Esophagus squamous epithelium (tissue), 4 donors: Measurements from ENCODE around the gene PRKG1.

Experiments used
- POLR2A ChIP-seq, 4 donors: fragments of 450-650 bp; IDR thresholded peaks; one replicate each; pipeline ENCODE4 v1.6.1; 2017; ENCODE audit warnings: antibody characterized with exemption in 4 of 4, mild to moderate bottlenecking in 4 of 4, moderate library complexity in 3 of 4
- TF ChIP-seq, protein P1 (sequence below), 6 experiments: fragments of 450-650 bp in 4 of 6; fragments of 200-600 bp in 2 of 6; sonication (generic) in 2 of 6; IDR thresholded peaks; one replicate each; pipeline ENCODE4 v1.5.1; 2016 to 2019; ENCODE audit warnings: antibody characterized with exemption in 6 of 6, mild to moderate bottlenecking in 4 of 6, moderate library complexity in 4 of 6

DNA sequence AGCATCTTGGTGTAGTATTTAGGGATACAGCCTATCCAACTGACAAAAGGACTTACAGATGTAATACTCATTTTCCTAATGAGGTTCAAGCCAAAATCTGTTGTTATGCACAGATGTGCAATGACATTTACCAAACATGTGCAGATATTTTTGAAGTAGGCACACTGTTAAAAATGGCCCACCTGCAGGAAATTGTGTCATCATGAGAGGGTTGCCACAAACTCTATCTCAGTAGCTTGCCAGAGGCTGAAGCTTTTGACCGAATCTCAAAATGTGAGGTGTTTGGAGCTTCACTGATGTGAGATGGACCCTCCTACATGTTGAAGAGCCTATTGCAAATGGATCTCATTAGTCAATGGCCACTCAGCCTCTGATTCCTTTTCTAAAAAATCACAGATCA is 714.8 kb downstream of the PRKG1 start:
- TF ChIP-seq, protein P1, sequence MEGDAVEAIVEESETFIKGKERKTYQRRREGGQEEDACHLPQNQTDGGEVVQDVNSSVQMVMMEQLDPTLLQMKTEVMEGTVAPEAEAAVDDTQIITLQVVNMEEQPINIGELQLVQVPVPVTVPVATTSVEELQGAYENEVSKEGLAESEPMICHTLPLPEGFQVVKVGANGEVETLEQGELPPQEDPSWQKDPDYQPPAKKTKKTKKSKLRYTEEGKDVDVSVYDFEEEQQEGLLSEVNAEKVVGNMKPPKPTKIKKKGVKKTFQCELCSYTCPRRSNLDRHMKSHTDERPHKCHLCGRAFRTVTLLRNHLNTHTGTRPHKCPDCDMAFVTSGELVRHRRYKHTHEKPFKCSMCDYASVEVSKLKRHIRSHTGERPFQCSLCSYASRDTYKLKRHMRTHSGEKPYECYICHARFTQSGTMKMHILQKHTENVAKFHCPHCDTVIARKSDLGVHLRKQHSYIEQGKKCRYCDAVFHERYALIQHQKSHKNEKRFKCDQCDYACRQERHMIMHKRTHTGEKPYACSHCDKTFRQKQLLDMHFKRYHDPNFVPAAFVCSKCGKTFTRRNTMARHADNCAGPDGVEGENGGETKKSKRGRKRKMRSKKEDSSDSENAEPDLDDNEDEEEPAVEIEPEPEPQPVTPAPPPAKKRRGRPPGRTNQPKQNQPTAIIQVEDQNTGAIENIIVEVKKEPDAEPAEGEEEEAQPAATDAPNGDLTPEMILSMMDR (IDR thresholded peaks at IDR 0.05): no peak
- TF ChIP-seq POLR2A (IDR thresholded peaks at IDR 0.05): no peak
